Fibroblast of lung (primary cell): ENCODE results near the gene EFNB2. TPM values are rescaled to one million over a fixed set of nuclear protein-coding genes. Genes with fewer than 3 reads are reported as not detected.

ENCODE experiments used
- DNase-seq, 2 donors: peaks; one replicate each; pipeline versions ENCODE4 v3.0.0 to v3.0.0-alpha.2; 2010; ENCODE audit warnings: low read depth in 2 of 2
- H2AFZ ChIP-seq: 2 replicates; pipeline ENCODE4 v1.5.1; 2012; ENCODE audit warnings: low read length, control low read depth, inconsistent platforms
- H3K27ac ChIP-seq: 2 replicates; pipeline ENCODE4 v1.5.1; 2011; ENCODE audit warnings: low read length, control low read depth; ENCODE audit not compliant: insufficient read depth
- H3K27me3 ChIP-seq: 2 replicates; pipeline ENCODE4 v1.5.1; 2011; ENCODE audit warnings: mild to moderate bottlenecking, low read length; ENCODE audit not compliant: control insufficient read depth, insufficient read depth
- H3K36me3 ChIP-seq: 2 replicates; pipeline ENCODE4 v1.5.1; 2011; ENCODE audit warnings: low read length; ENCODE audit not compliant: control insufficient read depth, insufficient read depth
- H3K4me1 ChIP-seq: 2 replicates; pipeline ENCODE4 v1.5.1; 2011; ENCODE audit warnings: low read length; ENCODE audit not compliant: control insufficient read depth, insufficient read depth; ENCODE audit errors: extremely low read depth
- H3K4me2 ChIP-seq: 2 replicates; pipeline ENCODE4 v1.5.1; 2011; ENCODE audit warnings: low read length, control low read depth; ENCODE audit not compliant: insufficient read depth; ENCODE audit errors: extremely low read depth
- H3K4me3 ChIP-seq, 4 experiments: fragments of 200-600 bp in 1 of 4; sonication (generic) in 1 of 4; replicated peaks in 1 of 4; 2 replicates each; pipeline ENCODE4 v1.5.1; 2011 to 2016; ENCODE audit warnings: low read length in 4 of 4, low read depth in 3 of 4, mild to moderate bottlenecking in 3 of 4, control low read depth in 2 of 4, inconsistent platforms in 1 of 4, mixed read lengths in 1 of 4; ENCODE audit not compliant: insufficient read depth in 1 of 4; ENCODE audit errors: control extremely low read depth in 1 of 4
- H3K79me2 ChIP-seq: 2 replicates; pipeline ENCODE4 v1.5.1; 2012; ENCODE audit warnings: mild to moderate bottlenecking, low read length, inconsistent platforms; ENCODE audit not compliant: control insufficient read depth, insufficient read depth
- H3K9ac ChIP-seq: 2 replicates; pipeline ENCODE4 v1.5.1; 2011; ENCODE audit warnings: mild to moderate bottlenecking, low read length, control low read depth; ENCODE audit not compliant: insufficient read depth
- H3K9me3 ChIP-seq: 2 replicates; pipeline ENCODE4 v1.5.1; 2012; ENCODE audit warnings: low read depth, low read length; ENCODE audit not compliant: control insufficient read depth, insufficient read depth
- H4K20me1 ChIP-seq: 2 replicates; pipeline ENCODE4 v1.5.1; 2011; ENCODE audit warnings: low read length; ENCODE audit not compliant: control insufficient read depth, insufficient read depth; ENCODE audit errors: extremely low read depth
- CTCF ChIP-seq, 2 donors: IDR thresholded peaks in 1 of 2; conservative IDR thresholded peaks in 1 of 2; 1 replicate in 1 of 2; 2 replicates in 1 of 2; pipeline ENCODE4 v1.5.1; 2011 to 2012; ENCODE audit warnings: low read length in 2 of 2, control low read depth in 1 of 2, inconsistent platforms in 1 of 2, low read depth in 1 of 2, mild to moderate bottlenecking in 1 of 2
- EZH2 ChIP-seq: IDR thresholded peaks from 2 replicates; pipeline ENCODE4 v1.5.1; 2012; ENCODE audit warnings: low read length, control low read depth, mild to moderate bottlenecking; ENCODE audit errors: missing control alignments
- polyA plus RNA-seq, 2 donors: library from polyadenylated mRNA; depleted of rRNA in 1 of 2; stranded (reverse) in 1 of 2; unstranded in 1 of 2; fragments of >200 nt; gene quantifications; 2 replicates each; pipeline ENCODE4 v1.2.1, GENCODE V29; 2011 to 2012; ENCODE audit warnings: missing spikeins in 1 of 2
- total RNA-seq: library from RNA; depleted of rRNA; stranded (reverse); fragments of >200 nt; gene quantifications from 2 replicates; pipeline ENCODE4 v1.2.1, GENCODE V29; 2014

The EFNB2 gene
- total and polyA plus RNA-seq, 2 donors (not counting 1 experiment from before 2014, with no cell fraction given): 13.5 to 20.0 TPM

- Histone ChIP-seq H4K20me1 (no peaks in the 10 kb centered on the region), H2AFZ (no peak overlapping the region), H3K4me3 (no peak overlapping the region), H3K36me3 (peaks cover 2% of the 10 kb centered on the region), H3K4me1 (no peaks in the 10 kb centered on the region), H3K27ac (no peak overlapping the region), H3K27me3 (no peaks in the 10 kb centered on the region), H3K79me2 (no peaks in the 10 kb centered on the region), H3K4me2 (no peak overlapping the region), H3K9ac (no peak overlapping the region), H3K9me3 (no peaks in the 10 kb centered on the region)
- no peak for TF ChIP-seq CTCF (conservative IDR thresholded peaks at IDR 0.05 in 1 of 2, IDR thresholded peaks at IDR 0.05 in 1 of 2; ENCODE audit: low read depth in 1 of 2, low read length in 2 of 2)
- DNase-seq: no peak
Observed at GRCh38 chr13:106497079-106497478, 38.4 kb downstream of the EFNB2 start.

GRCh38 chr13:106496072-106496997 is 39.1 kb downstream of the EFNB2 start:
- TF ChIP-seq EZH2 (no peak), CTCF (conservative IDR thresholded peaks at IDR 0.05 in 1 of 2, IDR thresholded peaks at IDR 0.05 in 1 of 2; ENCODE audit: low read depth in 1 of 2, low read length in 2 of 2) (no peak)
- Histone ChIP-seq H3K9me3 (no peaks in the 10 kb centered on the region), H3K27ac (no peak overlapping the region), H3K4me1 (no peaks in the 10 kb centered on the region), H3K4me2 (no peak overlapping the region), H2AFZ (no peak overlapping the region), H3K9ac (no peak overlapping the region), H3K27me3 (no peaks in the 10 kb centered on the region), H3K36me3 (peaks cover 4% of the 10 kb centered on the region), H4K20me1 (no peaks in the 10 kb centered on the region), H3K79me2 (no peaks in the 10 kb centered on the region), H3K4me3 (no peak overlapping the region)
- DNase-seq: peak in 1 of 2 donors; percentile 35

- TF ChIP-seq CTCF (conservative IDR thresholded peaks at IDR 0.05 in 1 of 2, IDR thresholded peaks at IDR 0.05 in 1 of 2; ENCODE audit: low read depth in 1 of 2, low read length in 2 of 2) (no peak), EZH2 (no peak)
- Histone ChIP-seq H3K27me3 (no peaks in the 10 kb centered on the region), H3K9ac (no peak overlapping the region), H4K20me1 (no peaks in the 10 kb centered on the region), H2AFZ (no peak overlapping the region), H3K36me3 (peaks cover 4% of the 10 kb centered on the region), H3K27ac (no peak overlapping the region), H3K79me2 (no peaks in the 10 kb centered on the region), H3K9me3 (no peaks in the 10 kb centered on the region), H3K4me3 (no peak overlapping the region), H3K4me2 (no peak overlapping the region), H3K4me1 (no peaks in the 10 kb centered on the region)
- DNase-seq: no peak
Observed at GRCh38 chr13:106494936-106495335, 40.5 kb downstream of the EFNB2 start.
